Panc1 (cell line): Measurements from ENCODE around the gene DNAH7. TPM values are rescaled to one million over a fixed set of nuclear protein-coding genes. Genes with fewer than 3 reads are reported as not detected.

Source experiments
- ATAC-seq: fragments of 200-7000 bp; cut with Tn5 transposase; 2 replicates; pipeline ENCODE4 v1.9.1; 2020; ENCODE audit warnings: mild to moderate bottlenecking, moderate library complexity
- BruUV-seq: library from RNA; stranded (reverse); fragments of 400-500 nt; replicated peaks from 2 replicates; lab custom pipeline; 2021; lab: Mats Ljungman, UMichigan
- CTCF ChIA-PET: fragments of 300-600 bp; sonication (Branson Sonifier 250); formaldehyde crosslinking; loops from one replicate; lab custom pipeline; 2022; ENCODE audit warnings: antibody characterized with exemption; lab: Charles Lee
- POLR2A ChIA-PET: fragments of 300-600 bp; sonication (Branson Sonifier 250); formaldehyde crosslinking; loops from one replicate; lab custom pipeline; 2022; ENCODE audit warnings: antibody characterized with exemption; lab: Charles Lee
- DNase-seq: peaks from one replicate; pipeline ENCODE4 v3.0.0-alpha.2; 2010; ENCODE audit warnings: low read depth, low spot score
- H3K27ac ChIP-seq: 2 replicates; pipeline ENCODE4 v1.5.1; 2011; ENCODE audit warnings: mild to moderate bottlenecking, low read length, inconsistent platforms
- H3K27me3 ChIP-seq: fragments of 200-500 bp; sonication (Bioruptor generic); 2 replicates; pipeline ENCODE4 v1.6.0; 2014; ENCODE audit warnings: low read length, inconsistent platforms; ENCODE audit not compliant: control insufficient read depth, insufficient read depth
- H3K36me3 ChIP-seq: fragments of 200-500 bp; sonication (Bioruptor generic); 2 replicates; pipeline ENCODE4 v1.5.1; 2014; ENCODE audit warnings: inconsistent platforms, mild to moderate bottlenecking, low read length, moderate library complexity; ENCODE audit not compliant: control insufficient read depth, insufficient read depth
- H3K4me1 ChIP-seq: 2 replicates; pipeline ENCODE4 v1.5.1; 2011; ENCODE audit warnings: inconsistent platforms, mild to moderate bottlenecking, low read length, moderate library complexity; ENCODE audit not compliant: control insufficient read depth, insufficient read depth
- H3K4me3 ChIP-seq, 2 experiments: 2 replicates each; pipeline ENCODE4 v1.5.1; 2011 to 2012; ENCODE audit warnings: low read depth in 2 of 2, low read length in 2 of 2, mild to moderate bottlenecking in 2 of 2, inconsistent platforms in 1 of 2, moderate library complexity in 1 of 2
- H3K9me3 ChIP-seq: fragments of 200-500 bp; sonication (Bioruptor generic); 2 replicates; pipeline ENCODE4 v1.5.1; 2014; ENCODE audit warnings: low read depth, mild to moderate bottlenecking, inconsistent platforms, low read length, moderate library complexity; ENCODE audit not compliant: control insufficient read depth, insufficient read depth
- POLR2AphosphoS5 ChIP-seq: IDR thresholded peaks from 2 replicates; pipeline ENCODE4 v1.6.1; 2012; ENCODE audit warnings: mild to moderate bottlenecking, low read depth, low read length, moderate library complexity
- SIN3A ChIP-seq: IDR thresholded peaks from 2 replicates; pipeline ENCODE4 v1.6.1; 2012; ENCODE audit warnings: low read depth, mild to moderate bottlenecking, low read length, moderate library complexity, borderline replicate concordance; ENCODE audit not compliant: insufficient read depth
- TCF7L2 ChIP-seq: IDR thresholded peaks from 2 replicates; pipeline ENCODE4 v1.6.1; 2011; ENCODE audit warnings: mild to moderate bottlenecking, low read depth, low read length, inconsistent platforms
- in situ Hi-C: cut with HindIII; loops from 2 replicates; pipeline ENCODE4 v1.10.0; 2016; ENCODE audit warnings: low sequenced_read_pairs, low pct_unique_long_range_greater_than_20kb
- intact Hi-C: fragments of 100-400 bp; cut with micrococcal nuclease; formaldehyde crosslinking; loops from one replicate; pipeline ENCODE4 v1.10.0; 2022; ENCODE audit not compliant: unreplicated experiment
- total RNA-seq: library from RNA; stranded (reverse); gene quantifications from one replicate; pipeline ENCODE4 v1.2.1, GENCODE V29; 2021; ENCODE audit not compliant: unreplicated experiment
- TF ChIP-seq, protein P1 (sequence below): fragments of 450-650 bp; IDR thresholded peaks from 2 replicates; pipeline ENCODE4 v1.5.1; 2017; ENCODE audit warnings: mild to moderate bottlenecking
- TF ChIP-seq, protein P2 (sequence below), 2 experiments: IDR thresholded peaks; 2 replicates each; pipeline ENCODE4 v1.6.1; 2011 to 2012; ENCODE audit warnings: low read depth in 2 of 2, control low read depth in 1 of 2, low read length in 1 of 2, mild to moderate bottlenecking in 1 of 2, moderate library complexity in 1 of 2; ENCODE audit not compliant: insufficient read depth in 1 of 2

The DNAH7 gene
- total RNA-seq, 1 experiment from 2014 or later: 0.98 TPM

DNA sequence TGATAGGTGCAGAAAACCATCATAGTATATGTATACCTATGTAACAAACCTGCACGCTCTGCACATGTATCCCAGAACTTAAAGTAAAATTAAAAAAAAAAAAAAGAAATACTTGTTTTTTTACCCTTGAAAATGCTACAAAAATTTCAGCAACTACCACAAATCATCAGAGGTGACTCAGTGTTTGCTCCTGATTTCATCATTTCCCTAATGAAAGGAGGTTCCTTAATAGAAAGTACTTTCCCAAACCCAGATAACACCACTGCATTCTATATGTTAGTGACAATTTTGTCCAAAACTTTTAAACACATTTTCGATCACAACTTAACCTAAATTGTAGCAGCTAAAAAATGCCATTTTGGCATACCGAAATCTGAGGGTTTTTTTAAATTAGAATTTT, 248.3 kb downstream of the DNAH7 start:
- H3K9me3 ChIP-seq: no peaks in the 10 kb centered on the region
- no peak overlapping the region for H3K4me3 ChIP-seq
- TF ChIP-seq TCF7L2 (no peak), SIN3A (no peak), POLR2AphosphoS5 (no peak)
- TF ChIP-seq, protein P1, sequence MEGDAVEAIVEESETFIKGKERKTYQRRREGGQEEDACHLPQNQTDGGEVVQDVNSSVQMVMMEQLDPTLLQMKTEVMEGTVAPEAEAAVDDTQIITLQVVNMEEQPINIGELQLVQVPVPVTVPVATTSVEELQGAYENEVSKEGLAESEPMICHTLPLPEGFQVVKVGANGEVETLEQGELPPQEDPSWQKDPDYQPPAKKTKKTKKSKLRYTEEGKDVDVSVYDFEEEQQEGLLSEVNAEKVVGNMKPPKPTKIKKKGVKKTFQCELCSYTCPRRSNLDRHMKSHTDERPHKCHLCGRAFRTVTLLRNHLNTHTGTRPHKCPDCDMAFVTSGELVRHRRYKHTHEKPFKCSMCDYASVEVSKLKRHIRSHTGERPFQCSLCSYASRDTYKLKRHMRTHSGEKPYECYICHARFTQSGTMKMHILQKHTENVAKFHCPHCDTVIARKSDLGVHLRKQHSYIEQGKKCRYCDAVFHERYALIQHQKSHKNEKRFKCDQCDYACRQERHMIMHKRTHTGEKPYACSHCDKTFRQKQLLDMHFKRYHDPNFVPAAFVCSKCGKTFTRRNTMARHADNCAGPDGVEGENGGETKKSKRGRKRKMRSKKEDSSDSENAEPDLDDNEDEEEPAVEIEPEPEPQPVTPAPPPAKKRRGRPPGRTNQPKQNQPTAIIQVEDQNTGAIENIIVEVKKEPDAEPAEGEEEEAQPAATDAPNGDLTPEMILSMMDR: no peak
- TF ChIP-seq, protein P2, sequence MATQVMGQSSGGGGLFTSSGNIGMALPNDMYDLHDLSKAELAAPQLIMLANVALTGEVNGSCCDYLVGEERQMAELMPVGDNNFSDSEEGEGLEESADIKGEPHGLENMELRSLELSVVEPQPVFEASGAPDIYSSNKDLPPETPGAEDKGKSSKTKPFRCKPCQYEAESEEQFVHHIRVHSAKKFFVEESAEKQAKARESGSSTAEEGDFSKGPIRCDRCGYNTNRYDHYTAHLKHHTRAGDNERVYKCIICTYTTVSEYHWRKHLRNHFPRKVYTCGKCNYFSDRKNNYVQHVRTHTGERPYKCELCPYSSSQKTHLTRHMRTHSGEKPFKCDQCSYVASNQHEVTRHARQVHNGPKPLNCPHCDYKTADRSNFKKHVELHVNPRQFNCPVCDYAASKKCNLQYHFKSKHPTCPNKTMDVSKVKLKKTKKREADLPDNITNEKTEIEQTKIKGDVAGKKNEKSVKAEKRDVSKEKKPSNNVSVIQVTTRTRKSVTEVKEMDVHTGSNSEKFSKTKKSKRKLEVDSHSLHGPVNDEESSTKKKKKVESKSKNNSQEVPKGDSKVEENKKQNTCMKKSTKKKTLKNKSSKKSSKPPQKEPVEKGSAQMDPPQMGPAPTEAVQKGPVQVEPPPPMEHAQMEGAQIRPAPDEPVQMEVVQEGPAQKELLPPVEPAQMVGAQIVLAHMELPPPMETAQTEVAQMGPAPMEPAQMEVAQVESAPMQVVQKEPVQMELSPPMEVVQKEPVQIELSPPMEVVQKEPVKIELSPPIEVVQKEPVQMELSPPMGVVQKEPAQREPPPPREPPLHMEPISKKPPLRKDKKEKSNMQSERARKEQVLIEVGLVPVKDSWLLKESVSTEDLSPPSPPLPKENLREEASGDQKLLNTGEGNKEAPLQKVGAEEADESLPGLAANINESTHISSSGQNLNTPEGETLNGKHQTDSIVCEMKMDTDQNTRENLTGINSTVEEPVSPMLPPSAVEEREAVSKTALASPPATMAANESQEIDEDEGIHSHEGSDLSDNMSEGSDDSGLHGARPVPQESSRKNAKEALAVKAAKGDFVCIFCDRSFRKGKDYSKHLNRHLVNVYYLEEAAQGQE (IDR thresholded peaks at IDR 0.05; ENCODE audit: insufficient read depth in 1 of 2, low read depth in 2 of 2, low read length in 1 of 2): no peak
- DNase-seq (no peak), ATAC-seq (no peak)
- no peaks in the 10 kb centered on the region for H3K4me1 ChIP-seq
- H3K36me3 ChIP-seq: no peaks in the 10 kb centered on the region
- H3K27me3 ChIP-seq: no peaks in the 10 kb centered on the region
- in situ Hi-C loops: no loop called here
- ChIA-PET CTCF (no interaction called here), POLR2A (no interaction called here)
- BruUV-seq: no TSS peak
- intact Hi-C loops: no loop called here
- no peak overlapping the region for H3K27ac ChIP-seq

DNA sequence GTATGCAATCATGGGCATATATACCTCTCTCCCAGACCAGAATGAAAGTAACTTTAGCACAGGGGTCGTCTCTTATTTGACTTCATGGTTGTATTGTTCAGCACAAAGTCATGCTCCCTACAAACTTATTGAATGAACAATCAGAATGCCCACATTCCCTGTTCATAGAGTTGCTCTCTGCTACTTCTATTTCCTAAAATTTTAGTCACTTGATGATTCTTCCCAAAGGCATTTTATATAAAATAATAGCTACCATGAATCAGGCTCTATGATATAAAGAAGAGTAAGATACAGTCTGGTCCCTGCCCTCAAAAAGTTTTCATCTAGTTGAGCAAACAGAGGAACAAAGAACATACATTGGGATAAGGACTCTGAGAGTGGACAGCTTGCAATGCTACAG, 249.4 kb downstream of the DNAH7 start:
- CTCF ChIA-PET: no interaction called here
- TF ChIP-seq POLR2AphosphoS5: no peak
- no peak overlapping the region for H3K4me3 ChIP-seq

DNA sequence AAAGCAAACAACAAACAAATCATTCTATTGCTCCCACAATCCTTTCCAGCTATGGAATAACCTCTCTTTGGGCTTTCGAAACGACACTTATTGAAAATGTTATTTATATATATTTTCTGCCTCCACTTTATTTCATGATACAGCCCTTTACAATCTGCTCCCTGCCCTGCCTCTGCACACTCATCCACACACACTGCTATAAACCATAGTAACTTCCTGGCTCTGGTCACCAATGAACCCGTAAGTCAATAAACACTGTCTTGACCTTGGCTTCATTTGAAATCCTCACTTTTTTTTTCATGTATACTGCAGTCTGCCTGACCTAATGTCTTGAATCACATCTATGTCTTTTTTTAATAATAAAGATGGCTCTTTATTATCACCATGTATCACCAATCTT, 250.1 kb downstream of the DNAH7 start:
- Histone ChIP-seq H3K27me3 (no peaks in the 10 kb centered on the region), H3K4me3 (no peak overlapping the region), H3K27ac (no peak overlapping the region), H3K36me3 (no peaks in the 10 kb centered on the region), H3K9me3 (no peaks in the 10 kb centered on the region), H3K4me1 (no peaks in the 10 kb centered on the region)
- DNase-seq: no peak
- ChIA-PET CTCF (no interaction called here), POLR2A (no interaction called here)
- ATAC-seq: no peak
- intact Hi-C loops: no loop called here
- TF ChIP-seq SIN3A (no peak), TCF7L2 (no peak)
- BruUV-seq: no TSS peak
- in situ Hi-C loops: no loop called here

More for the DNA sequence above, 249.4 kb downstream of the DNAH7 start:
- intact Hi-C loops (no loop called here), in situ Hi-C loops (no loop called here)
- H3K9me3 ChIP-seq: no peaks in the 10 kb centered on the region
- no peaks in the 10 kb centered on the region for H3K4me1 ChIP-seq
- no peak overlapping the region for H3K27ac ChIP-seq
- no peaks in the 10 kb centered on the region for H3K36me3 ChIP-seq
- POLR2A ChIA-PET: no interaction called here
- H3K27me3 ChIP-seq: no peaks in the 10 kb centered on the region
- ATAC-seq (no peak), DNase-seq (no peak)
- BruUV-seq: no TSS peak
